SU-DHL-6 (cell line): ENCODE data around the gene SLC4A8.

ENCODE experiments used
- H2AFZ ChIP-seq: fragments of 200-600 bp; sonication (generic); 2 replicates; pipeline ENCODE4 v1.6.1; 2014; ENCODE audit warnings: low read depth, mild to moderate bottlenecking, moderate library complexity, mixed read lengths, antibody characterized with exemption, low read length; ENCODE audit not compliant: severe bottlenecking
- H3F3A ChIP-seq: fragments of 200-600 bp; shearing (Covaris generic); 2 replicates; pipeline ENCODE4 v1.6.0; 2016; ENCODE audit warnings: antibody characterized with exemption, mild to moderate bottlenecking; ENCODE audit not compliant: insufficient read depth
- H3K27ac ChIP-seq: fragments of 200-600 bp; sonication (generic); 2 replicates; pipeline ENCODE4 v1.5.1; 2016; ENCODE audit warnings: low read depth, mild to moderate bottlenecking, low read length, moderate library complexity, mixed read lengths
- H3K27me3 ChIP-seq: fragments of 200-600 bp; sonication (generic), shearing (Covaris generic); 2 replicates; pipeline ENCODE4 v1.6.0; 2014; ENCODE audit warnings: mild to moderate bottlenecking, low read length
- H3K36me3 ChIP-seq: fragments of 200-600 bp; sonication (generic); 2 replicates; pipeline ENCODE4 v1.6.1; 2014; ENCODE audit warnings: mild to moderate bottlenecking, low read length, mixed read lengths
- H3K4me2 ChIP-seq: fragments of 300-600, 200-600 bp; shearing (Covaris generic), sonication (generic); 2 replicates; pipeline ENCODE4 v1.6.0; 2014; ENCODE audit warnings: low read length, low read depth, mild to moderate bottlenecking; ENCODE audit not compliant: poor library complexity, severe bottlenecking
- H3K4me3 ChIP-seq: fragments of 200-600 bp; sonication (generic); 2 replicates; pipeline ENCODE4 v1.5.1; 2014; ENCODE audit warnings: antibody characterized with exemption, low read length, mild to moderate bottlenecking, mixed read lengths; ENCODE audit not compliant: insufficient read depth, poor library complexity, severe bottlenecking
- H3K79me2 ChIP-seq: fragments of 200-600 bp; sonication (generic); 2 replicates; pipeline ENCODE4 v1.6.1; 2014; ENCODE audit warnings: mild to moderate bottlenecking, low read length, moderate library complexity; ENCODE audit not compliant: insufficient read depth
- H3K9ac ChIP-seq: fragments of 200-600 bp; sonication (generic); 2 replicates; pipeline ENCODE4 v1.7.0; 2014; ENCODE audit warnings: mild to moderate bottlenecking, low read length
- H3K9me2 ChIP-seq: fragments of 200-600 bp; sonication (generic); replicated peaks from 2 replicates; pipeline ENCODE4 v1.6.1; 2014; ENCODE audit warnings: low read length; ENCODE audit not compliant: insufficient read depth
- H3K9me3 ChIP-seq: fragments of 200-600 bp; sonication (generic); 2 replicates; pipeline ENCODE4 v1.6.1; 2014; ENCODE audit warnings: low read length, mixed read lengths; ENCODE audit not compliant: insufficient read depth
- H4K20me1 ChIP-seq: fragments of 200-600 bp; sonication (generic); 2 replicates; pipeline ENCODE4 v1.6.1; 2014; ENCODE audit warnings: low read depth, mild to moderate bottlenecking, antibody characterized with exemption, low read length, moderate library complexity, mixed read lengths
- CTCF ChIP-seq: fragments of 200-600 bp; sonication (generic); IDR thresholded peaks from one replicate; pipeline ENCODE4 v1.5.1; 2017; ENCODE audit warnings: antibody characterized with exemption, mild to moderate bottlenecking, low read length, moderate library complexity; ENCODE audit not compliant: insufficient read depth, poor library complexity, severe bottlenecking
- EZH2phosphoT487 ChIP-seq: fragments of 200-600 bp; sonication (generic), shearing (Covaris generic); conservative IDR thresholded peaks from 2 replicates; pipeline ENCODE4 v1.6.1; 2018; ENCODE audit warnings: mild to moderate bottlenecking, antibody characterized with exemption, low read length, moderate library complexity, mixed read lengths

Gene SLC4A8

DNA sequence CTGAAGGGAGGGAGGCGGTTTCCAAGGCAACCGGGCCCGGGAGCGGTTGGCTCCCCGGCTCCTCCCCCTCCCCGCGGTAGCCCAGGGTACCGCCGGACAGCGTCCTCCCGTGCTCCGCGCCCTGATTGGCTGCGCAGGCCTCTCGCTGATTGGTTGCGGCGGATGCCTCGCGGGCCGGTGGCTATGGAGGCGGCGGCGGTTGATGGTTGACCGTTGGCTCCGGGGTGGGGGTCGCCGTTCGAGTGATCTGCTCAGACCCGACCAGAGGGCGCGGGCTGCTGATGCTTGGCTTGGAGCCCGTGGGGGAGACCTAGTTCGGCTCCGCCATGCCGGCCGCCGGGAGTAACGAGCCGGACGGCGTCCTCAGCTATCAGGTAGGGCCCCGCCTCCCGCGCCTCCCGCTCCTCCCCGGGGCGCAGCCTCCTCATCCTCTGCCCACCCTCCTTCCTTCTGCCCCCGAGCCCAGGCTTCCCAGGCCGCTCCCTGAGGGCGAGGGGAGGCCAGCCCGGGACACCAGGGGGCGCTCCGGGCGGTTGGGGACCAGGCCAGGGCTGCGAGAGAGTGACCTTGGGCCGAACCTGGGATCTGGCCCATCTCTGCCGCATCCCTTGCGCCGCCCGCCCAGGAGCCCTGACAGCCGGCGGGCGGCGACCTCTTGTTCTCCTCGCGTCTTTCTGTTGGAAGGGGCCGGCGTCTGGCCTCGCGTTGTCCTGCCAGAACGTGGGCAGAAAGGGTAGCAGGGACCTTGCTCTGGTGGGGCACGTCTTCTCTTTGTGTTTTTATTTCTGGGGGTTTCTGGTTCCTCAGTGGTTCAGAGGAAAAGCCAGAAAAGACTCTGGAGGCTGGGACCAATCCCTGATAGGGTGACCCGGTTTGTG, at the start of gene SLC4A8:
SLC4A8 (plus strand) TSS at position 170 of the 878 bp plus-strand sequence; CDS start at position 327, 157 bp downstream.
- Histone ChIP-seq H3K36me3 (no peaks in the 10 kb centered on the region), H4K20me1 (no peaks in the 10 kb centered on the region), H3K9me3 (no peaks in the 10 kb centered on the region), H3K4me3 (peak within 1 kb of the TSS; percentile 43), H2AFZ (peak within 1 kb of the TSS; percentile 68), H3K79me2 (no peaks in the 10 kb centered on the region), H3K9ac (peak within 1 kb of the TSS; percentile 33), H3F3A (no peaks in the 10 kb centered on the region), H3K27ac (no peak within 1 kb of the TSS), H3K27me3 (no peaks in the 10 kb centered on the region; the same call in 1 of the 2 replicates), H3K4me2 (peak within 1 kb of the TSS; percentile 49), H3K9me2 (no peaks in the 10 kb centered on the region)
- TF ChIP-seq EZH2phosphoT487 (no peak), CTCF (peak; percentile 75)

DNA sequence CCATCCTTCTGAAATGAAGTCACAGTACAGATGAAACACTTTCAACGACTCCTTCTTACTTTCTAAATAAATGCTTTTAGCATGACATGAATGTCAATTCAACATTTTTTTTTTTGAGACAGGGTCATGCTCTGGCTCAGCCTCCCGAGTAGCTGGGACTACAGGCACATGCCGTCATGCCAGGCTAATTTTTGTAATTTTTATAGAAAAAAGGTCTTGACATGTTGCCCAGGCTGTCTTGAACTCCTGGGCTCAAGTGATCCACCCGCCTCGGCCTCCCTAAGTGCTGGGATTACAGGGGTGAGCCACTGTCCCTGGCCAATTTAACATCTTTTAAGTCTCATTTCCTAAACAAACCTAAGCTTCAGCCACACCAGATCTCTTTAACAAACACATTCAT, 49.8 kb upstream of the SLC4A8 start:
- H3K27me3 ChIP-seq: no peaks in the 10 kb centered on the region
- no peak overlapping the region for H3K4me3 ChIP-seq
- H3K36me3 ChIP-seq: no peaks in the 10 kb centered on the region
- no peaks in the 10 kb centered on the region for H3K9me3 ChIP-seq
- no peaks in the 10 kb centered on the region for H3F3A ChIP-seq
- no peak overlapping the region for H2AFZ ChIP-seq
- no peaks in the 10 kb centered on the region for H4K20me1 ChIP-seq
- no peak overlapping the region for H3K4me2 ChIP-seq
- H3K79me2 ChIP-seq: no peaks in the 10 kb centered on the region
- no peak overlapping the region for H3K27ac ChIP-seq
- no peak overlapping the region for H3K9ac ChIP-seq
- TF ChIP-seq EZH2phosphoT487: no peak
- TF ChIP-seq CTCF: no peak
- no peaks in the 10 kb centered on the region for H3K9me2 ChIP-seq

DNA sequence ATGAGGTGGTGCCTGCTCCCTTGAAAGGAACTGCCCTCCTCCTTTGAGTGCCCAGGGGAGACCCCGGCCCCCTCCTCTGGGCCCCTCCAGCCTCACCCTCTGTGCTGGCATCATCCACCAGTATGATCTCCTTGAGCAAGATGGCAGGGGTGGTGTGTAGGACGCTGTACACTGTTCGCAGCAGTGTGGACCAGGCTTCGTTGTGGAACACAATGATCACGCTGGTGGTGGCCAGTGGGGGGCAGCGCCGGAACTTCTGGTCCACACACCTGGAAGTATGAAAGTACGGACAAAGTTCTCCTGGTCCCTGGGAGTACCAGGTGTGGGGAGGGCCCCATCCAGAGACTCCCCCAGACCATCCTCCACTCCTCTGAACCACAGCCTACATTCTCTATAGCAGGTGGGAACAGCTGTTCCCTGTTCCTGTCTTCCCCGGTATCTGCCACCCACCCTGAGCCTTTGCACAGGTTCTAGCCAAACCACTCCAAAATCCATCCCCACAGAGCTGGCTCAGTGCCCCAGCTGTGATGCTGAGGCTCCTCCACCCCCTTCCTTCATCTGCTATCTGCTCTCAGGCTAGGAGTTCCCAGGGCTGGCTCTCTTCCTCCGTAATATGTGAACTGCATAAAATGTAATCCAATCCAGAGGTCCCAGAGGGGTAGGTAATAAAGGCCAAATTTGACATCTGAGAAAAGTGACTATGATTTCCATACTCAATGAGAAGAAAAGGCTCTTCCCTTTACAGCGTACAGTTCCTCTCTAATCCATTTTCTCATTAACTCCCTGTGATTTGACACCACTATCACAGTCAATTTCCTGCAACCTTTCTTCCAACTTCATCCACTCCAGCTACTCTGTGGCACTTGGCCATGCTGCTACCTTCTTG, 47.3 kb upstream of the SLC4A8 start:
- H3K27me3 ChIP-seq: no peaks in the 10 kb centered on the region
- no peak overlapping the region for H3K4me2 ChIP-seq
- no peak overlapping the region for H3K27ac ChIP-seq
- H3K9me2 ChIP-seq: no peaks in the 10 kb centered on the region
- H3K36me3 ChIP-seq: no peaks in the 10 kb centered on the region
- no peak overlapping the region for H2AFZ ChIP-seq
- no peaks in the 10 kb centered on the region for H4K20me1 ChIP-seq
- H3K9ac ChIP-seq: no peak overlapping the region
- TF ChIP-seq CTCF (no peak), EZH2phosphoT487 (no peak)
- no peaks in the 10 kb centered on the region for H3F3A ChIP-seq
- H3K79me2 ChIP-seq: no peaks in the 10 kb centered on the region
- no peak overlapping the region for H3K4me3 ChIP-seq
- no peaks in the 10 kb centered on the region for H3K9me3 ChIP-seq
